ENCODE data around the gene SF3B2.

GRCh38 chr11:66059966-66060680 lies 8.0 kb downstream of the SF3B2 start:
- TF ChIP-seq CTCF (IDR thresholded peaks at IDR 0.05) (no peak), POLR2A (IDR thresholded peaks at IDR 0.05) (no peak)

Measured in ovary (tissue), 3 donors.